ENCODE measurements around the gene MCF2L. TPM values are rescaled to one million over a fixed set of nuclear protein-coding genes. Genes with fewer than 3 reads are reported as not detected.

Gene MCF2L
- total and polyA plus RNA-seq, 9 of the 15 experiments (the other 6 are each of a cell fraction or from before 2014, with no cell fraction given), result 0.05 to 0.25 (median 0.18) TPM; not detected in 5

DNA sequence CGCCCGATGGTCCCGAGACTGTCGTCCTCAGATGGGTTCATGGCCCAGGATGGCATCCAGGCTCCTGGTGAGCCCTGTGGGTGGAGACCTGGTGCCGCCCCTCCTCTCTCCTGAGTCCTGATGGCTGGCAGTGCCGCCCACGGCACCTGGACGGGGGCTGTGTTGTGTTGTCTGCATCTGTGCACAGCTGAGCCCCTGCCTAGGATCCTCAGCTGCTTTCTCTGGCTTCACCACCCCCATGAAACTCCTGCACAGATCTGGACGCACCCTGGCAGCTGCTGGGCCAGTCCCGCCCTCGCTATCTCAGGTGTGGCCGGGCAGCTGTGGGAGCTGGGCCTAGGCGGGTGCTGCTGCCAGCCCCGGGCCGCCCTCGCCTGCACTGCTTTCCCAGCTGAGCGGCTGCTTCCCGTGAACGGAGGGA is 27.7 kb downstream of the MCF2L start (continued):
- TF ChIP-seq, protein P1, sequence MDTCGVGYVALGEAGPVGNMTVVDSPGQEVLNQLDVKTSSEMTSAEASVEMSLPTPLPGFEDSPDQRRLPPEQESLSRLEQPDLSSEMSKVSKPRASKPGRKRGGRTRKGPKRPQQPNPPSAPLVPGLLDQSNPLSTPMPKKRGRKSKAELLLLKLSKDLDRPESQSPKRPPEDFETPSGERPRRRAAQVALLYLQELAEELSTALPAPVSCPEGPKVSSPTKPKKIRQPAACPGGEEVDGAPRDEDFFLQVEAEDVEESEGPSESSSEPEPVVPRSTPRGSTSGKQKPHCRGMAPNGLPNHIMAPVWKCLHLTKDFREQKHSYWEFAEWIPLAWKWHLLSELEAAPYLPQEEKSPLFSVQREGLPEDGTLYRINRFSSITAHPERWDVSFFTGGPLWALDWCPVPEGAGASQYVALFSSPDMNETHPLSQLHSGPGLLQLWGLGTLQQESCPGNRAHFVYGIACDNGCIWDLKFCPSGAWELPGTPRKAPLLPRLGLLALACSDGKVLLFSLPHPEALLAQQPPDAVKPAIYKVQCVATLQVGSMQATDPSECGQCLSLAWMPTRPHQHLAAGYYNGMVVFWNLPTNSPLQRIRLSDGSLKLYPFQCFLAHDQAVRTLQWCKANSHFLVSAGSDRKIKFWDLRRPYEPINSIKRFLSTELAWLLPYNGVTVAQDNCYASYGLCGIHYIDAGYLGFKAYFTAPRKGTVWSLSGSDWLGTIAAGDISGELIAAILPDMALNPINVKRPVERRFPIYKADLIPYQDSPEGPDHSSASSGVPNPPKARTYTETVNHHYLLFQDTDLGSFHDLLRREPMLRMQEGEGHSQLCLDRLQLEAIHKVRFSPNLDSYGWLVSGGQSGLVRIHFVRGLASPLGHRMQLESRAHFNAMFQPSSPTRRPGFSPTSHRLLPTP (IDR thresholded peaks at IDR 0.05; ENCODE audit: borderline replicate concordance, extremely low read depth, insufficient read length), result no peak
- TF ChIP-seq RNF2 (IDR thresholded peaks at IDR 0.05), result no peak

DNA sequence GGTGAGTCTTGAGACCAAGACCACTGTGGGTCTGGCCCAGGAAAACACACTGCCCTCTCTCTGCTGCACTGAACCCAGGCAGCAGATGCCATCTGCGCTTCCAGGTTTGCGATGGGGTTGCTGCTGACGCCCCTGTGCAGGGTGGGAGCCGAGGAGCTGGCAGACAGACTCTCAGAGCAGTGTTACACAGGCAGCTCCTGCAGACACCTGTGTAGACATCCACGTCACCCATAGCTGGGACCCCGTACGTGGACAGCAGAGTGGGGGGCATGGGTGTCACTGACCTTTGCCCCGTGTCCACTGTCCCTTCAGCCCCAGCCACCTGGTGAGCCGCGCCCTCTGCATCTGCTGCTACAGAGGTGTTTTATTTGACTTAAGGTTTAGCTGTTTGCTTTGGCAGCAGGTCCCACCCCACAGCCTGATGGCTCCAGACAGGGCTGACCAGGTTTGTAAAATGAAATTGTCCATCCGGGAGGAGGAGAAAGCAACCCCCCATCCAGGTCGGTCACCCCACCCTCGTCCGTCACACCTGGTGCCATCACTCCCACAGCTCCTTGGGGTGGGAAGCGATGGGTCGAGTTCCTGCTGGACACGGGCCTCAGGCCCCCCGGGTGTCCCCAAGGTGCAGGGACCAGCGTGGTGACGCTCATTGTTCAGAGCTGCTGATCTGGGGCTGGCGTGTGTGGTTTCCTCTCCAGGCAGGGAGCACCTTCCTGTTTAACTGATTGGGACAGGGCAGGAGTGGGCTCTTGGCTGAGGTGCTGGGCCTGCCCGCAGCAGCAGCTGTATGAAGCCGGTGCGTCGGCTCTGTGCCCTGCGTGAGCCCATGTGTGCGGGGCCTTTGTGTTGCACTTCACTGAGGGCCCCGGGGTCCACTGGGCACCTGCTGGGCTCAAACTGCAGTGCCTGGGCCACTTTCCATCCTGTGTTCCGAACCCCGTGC is 28.4 kb downstream of the MCF2L start:
- CTCF ChIA-PET (ENCODE audit: low intra/inter-chr PET ratio), result no interaction called here
- POLR2A ChIA-PET, result interaction anchor here (0.7 to 1.0 kb wide), 3 partner anchors 9 to 26 kb away, joined by 3 to 4 read pairs (median 3); no protein-coding TSS in a partner anchor
- DNase-seq (ENCODE audit: extremely low read depth in 1 of 4, low spot score in 3 of 4) (no peak), FAIRE-seq (no peak), ATAC-seq (no peak)
- Histone ChIP-seq H3K4me2 (ENCODE audit: insufficient read depth, low read length) (no peak overlapping the region), H4K20me1 (replicated peaks; ENCODE audit: control insufficient read depth, insufficient read depth, low read length) (peaks cover 12% of the 10 kb centered on the region), H3K4me1 (replicated peaks in 1 of 2; ENCODE audit: control insufficient read depth in 2 of 2, insufficient read depth in 2 of 2, low read length in 2 of 2) (peaks cover 0 to 8% of the 10 kb centered on the region in 2 experiments; a peak in 2 of 5 replicates), H3K9ac (ENCODE audit: insufficient read depth in 1 of 2, low read depth in 2 of 2, low read length in 2 of 2) (no peak overlapping the region), H3K27ac (ENCODE audit: extremely low read depth, low read depth, low read length) (no peak overlapping the region), H3K9me3 (replicated peaks; ENCODE audit: control insufficient read depth, insufficient read depth, low read depth, low read length) (no peaks in the 10 kb centered on the region), H3K79me2 (ENCODE audit: control insufficient read depth, insufficient read depth, low read length) (no peaks in the 10 kb centered on the region), H3K4me3 (no peak overlapping the region), H2AFZ (ENCODE audit: low read depth, low read length) (no peak overlapping the region), H3K27me3 (ENCODE audit: control insufficient read depth in 2 of 2, insufficient read depth in 2 of 2, low read length in 2 of 2) (peaks cover 24 to 92% of the 10 kb centered on the region in 2 experiments), H3K9me1 (ENCODE audit: control insufficient read depth, insufficient read depth, low read length) (no peaks in the 10 kb centered on the region), H3K36me3 (ENCODE audit: control insufficient read depth, insufficient read depth, low read length) (no peaks in the 10 kb centered on the region)
- BruUV-seq (replicated peaks), result no TSS peak
- 0% methylated on average over 23 of the region's 30 CpGs for WGBS (ENCODE audit: insufficient coverage, low coverage, missing lambda C conversion rate)
- in situ Hi-C loops (cut with MboI), result no loop called here
- intact Hi-C loops (cut with micrococcal nuclease), result no loop called here
- TF ChIP-seq RNF2 (IDR thresholded peaks at IDR 0.05) (no peak), DIDO1 (tag; IDR thresholded peaks at IDR 0.05; ENCODE audit: low read depth) (no peak), YBX1 (IDR thresholded peaks at IDR 0.05) (no peak), MXI1 (IDR thresholded peaks at IDR 0.05; ENCODE audit: low read depth, low read length) (no peak), MED1 (CRISPR knock-in tag; IDR thresholded peaks at IDR 0.05; ENCODE audit: borderline replicate concordance) (no peak), SUPT5H (IDR thresholded peaks at IDR 0.05) (no peak), ZNF263 (CRISPR knock-in tag; IDR thresholded peaks at IDR 0.05; ENCODE audit: borderline replicate concordance) (no peak), PRPF4 (IDR thresholded peaks at IDR 0.05; ENCODE audit: insufficient read depth, low read depth, low read length, poor library complexity, severe bottlenecking) (no peak), SIRT6 (IDR thresholded peaks at IDR 0.05; ENCODE audit: low read depth, low read length) (no peak)
- TF ChIP-seq, protein P2, sequence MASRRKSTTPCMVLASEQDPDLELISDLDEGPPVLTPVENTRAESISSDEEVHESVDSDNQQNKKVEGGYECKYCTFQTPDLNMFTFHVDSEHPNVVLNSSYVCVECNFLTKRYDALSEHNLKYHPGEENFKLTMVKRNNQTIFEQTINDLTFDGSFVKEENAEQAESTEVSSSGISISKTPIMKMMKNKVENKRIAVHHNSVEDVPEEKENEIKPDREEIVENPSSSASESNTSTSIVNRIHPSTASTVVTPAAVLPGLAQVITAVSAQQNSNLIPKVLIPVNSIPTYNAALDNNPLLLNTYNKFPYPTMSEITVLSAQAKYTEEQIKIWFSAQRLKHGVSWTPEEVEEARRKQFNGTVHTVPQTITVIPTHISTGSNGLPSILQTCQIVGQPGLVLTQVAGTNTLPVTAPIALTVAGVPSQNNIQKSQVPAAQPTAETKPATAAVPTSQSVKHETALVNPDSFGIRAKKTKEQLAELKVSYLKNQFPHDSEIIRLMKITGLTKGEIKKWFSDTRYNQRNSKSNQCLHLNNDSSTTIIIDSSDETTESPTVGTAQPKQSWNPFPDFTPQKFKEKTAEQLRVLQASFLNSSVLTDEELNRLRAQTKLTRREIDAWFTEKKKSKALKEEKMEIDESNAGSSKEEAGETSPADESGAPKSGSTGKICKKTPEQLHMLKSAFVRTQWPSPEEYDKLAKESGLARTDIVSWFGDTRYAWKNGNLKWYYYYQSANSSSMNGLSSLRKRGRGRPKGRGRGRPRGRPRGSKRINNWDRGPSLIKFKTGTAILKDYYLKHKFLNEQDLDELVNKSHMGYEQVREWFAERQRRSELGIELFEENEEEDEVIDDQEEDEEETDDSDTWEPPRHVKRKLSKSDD (conservative IDR thresholded peaks at IDR 0.05; ENCODE audit: low read length), result no peak
- TF ChIP-seq, protein P3, sequence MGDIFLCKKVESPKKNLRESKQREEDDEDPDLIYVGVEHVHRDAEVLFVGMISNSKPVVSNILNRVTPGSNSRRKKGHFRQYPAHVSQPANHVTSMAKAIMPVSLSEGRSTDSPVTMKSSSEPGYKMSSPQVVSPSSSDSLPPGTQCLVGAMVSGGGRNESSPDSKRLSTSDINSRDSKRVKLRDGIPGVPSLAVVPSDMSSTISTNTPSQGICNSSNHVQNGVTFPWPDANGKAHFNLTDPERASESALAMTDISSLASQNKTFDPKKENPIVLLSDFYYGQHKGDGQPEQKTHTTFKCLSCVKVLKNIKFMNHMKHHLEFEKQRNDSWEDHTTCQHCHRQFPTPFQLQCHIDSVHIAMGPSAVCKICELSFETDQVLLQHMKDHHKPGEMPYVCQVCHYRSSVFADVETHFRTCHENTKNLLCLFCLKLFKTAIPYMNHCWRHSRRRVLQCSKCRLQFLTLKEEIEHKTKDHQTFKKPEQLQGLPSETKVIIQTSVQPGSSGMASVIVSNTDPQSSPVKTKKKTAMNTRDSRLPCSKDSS (IDR thresholded peaks at IDR 0.05; ENCODE audit: low read depth, partially characterized antibody), result no peak

Measured in K562 (cell line).